ENCODE measurements around the gene UNC13C. TPM values are rescaled to one million over a fixed set of nuclear protein-coding genes. Genes with fewer than 3 reads are reported as not detected.
"Not testable (repeated sequence)": the region's sequence is repeated elsewhere in the genome, so short reads cannot be mapped to it uniquely, and the experiment has no call there.

UNC13C gene
- not detected in 2 replicates for total RNA-seq

- H3K4me3 Mint-ChIP-seq (ENCODE audit: low read depth), result no peak within 1 kb of the TSS
- intact Hi-C loops (cut with micrococcal nuclease), result no loop called here
- no peak within 1 kb of the TSS for H3K27ac Mint-ChIP-seq
- H3K4me1 Mint-ChIP-seq (ENCODE audit: low read depth), result no peaks in the 10 kb centered on the region
- no peak for DNase-seq (ENCODE audit: low spot score)
- no peaks in the 10 kb centered on the region for H3K36me3 Mint-ChIP-seq (ENCODE audit: low read depth)
- peaks cover 21% of the 10 kb centered on the region for H3K27me3 Mint-ChIP-seq (ENCODE audit: low read depth)
- no peaks in the 10 kb centered on the region for H3K9me3 Mint-ChIP-seq
Measured at GRCh38 chr15:53978253-53978906, at the start of gene UNC13C. TSS of gene UNC13C (plus strand) at chr15:53978441. CDS start at chr15:54012904, 34,463 bp downstream.

- no peaks in the 10 kb centered on the region for H3K27me3 Mint-ChIP-seq (ENCODE audit: low read depth)
- intact Hi-C loops (cut with micrococcal nuclease), result no loop called here
- no peak overlapping the region for H3K4me3 Mint-ChIP-seq (ENCODE audit: low read depth)
- no peak for DNase-seq (ENCODE audit: low spot score)
- H3K36me3 Mint-ChIP-seq (ENCODE audit: low read depth), result no peaks in the 10 kb centered on the region
- H3K27ac Mint-ChIP-seq, result no peak overlapping the region
- H3K9me3 Mint-ChIP-seq, result peaks cover 52% of the 10 kb centered on the region
- no peaks in the 10 kb centered on the region for H3K4me1 Mint-ChIP-seq (ENCODE audit: low read depth)
Measured at GRCh38 chr15:53936137-53936536, 42.1 kb upstream of the UNC13C start.

GRCh38 chr15:53937632-53938031 lies 40.6 kb upstream of the UNC13C start:
- H3K27ac Mint-ChIP-seq; DNase-seq (ENCODE audit: low spot score); H3K4me1 Mint-ChIP-seq (ENCODE audit: low read depth); H3K36me3 Mint-ChIP-seq (ENCODE audit: low read depth); intact Hi-C loops (cut with micrococcal nuclease); H3K4me3 Mint-ChIP-seq (ENCODE audit: low read depth); H3K27me3 Mint-ChIP-seq (ENCODE audit: low read depth): not testable (repeated sequence)
- H3K9me3 Mint-ChIP-seq, result peaks cover 45% of the 10 kb centered on the region

GRCh38 chr15:53950572-53950971 lies 27.7 kb upstream of the UNC13C start:
- intact Hi-C loops (cut with micrococcal nuclease), result no loop called here
- H3K36me3 Mint-ChIP-seq (ENCODE audit: low read depth), result no peaks in the 10 kb centered on the region
- no peaks in the 10 kb centered on the region for H3K4me1 Mint-ChIP-seq (ENCODE audit: low read depth)
- H3K9me3 Mint-ChIP-seq, result no peaks in the 10 kb centered on the region
- no peaks in the 10 kb centered on the region for H3K27me3 Mint-ChIP-seq (ENCODE audit: low read depth)
- H3K4me3 Mint-ChIP-seq (ENCODE audit: low read depth), result no peak overlapping the region
- H3K27ac Mint-ChIP-seq, result no peak overlapping the region
- no peak for DNase-seq (ENCODE audit: low spot score)

GRCh38 chr15:53955396-53955795 lies 22.8 kb upstream of the UNC13C start:
- no peak for DNase-seq (ENCODE audit: low spot score)
- H3K9me3 Mint-ChIP-seq, result no peaks in the 10 kb centered on the region
- no peak overlapping the region for H3K27ac Mint-ChIP-seq
- H3K4me1 Mint-ChIP-seq (ENCODE audit: low read depth), result no peaks in the 10 kb centered on the region
- no peak overlapping the region for H3K4me3 Mint-ChIP-seq (ENCODE audit: low read depth)
- H3K27me3 Mint-ChIP-seq (ENCODE audit: low read depth), result no peaks in the 10 kb centered on the region
- H3K36me3 Mint-ChIP-seq (ENCODE audit: low read depth), result no peaks in the 10 kb centered on the region
- intact Hi-C loops (cut with micrococcal nuclease), result no loop called here

- H3K36me3 Mint-ChIP-seq (ENCODE audit: low read depth), result no peaks in the 10 kb centered on the region
- H3K9me3 Mint-ChIP-seq, result no peaks in the 10 kb centered on the region
- intact Hi-C loops (cut with micrococcal nuclease), result no loop called here
- DNase-seq (ENCODE audit: low spot score), result no peak
- H3K4me1 Mint-ChIP-seq (ENCODE audit: low read depth), result no peaks in the 10 kb centered on the region
- H3K4me3 Mint-ChIP-seq (ENCODE audit: low read depth), result no peak overlapping the region
- no peak overlapping the region for H3K27ac Mint-ChIP-seq
- H3K27me3 Mint-ChIP-seq (ENCODE audit: low read depth), result no peaks in the 10 kb centered on the region
Measured at GRCh38 chr15:53962646-53963561, 15.3 kb upstream of the UNC13C start.

GRCh38 chr15:53963801-53964200 lies 14.4 kb upstream of the UNC13C start:
- H3K27me3 Mint-ChIP-seq (ENCODE audit: low read depth), result no peaks in the 10 kb centered on the region
- DNase-seq (ENCODE audit: low spot score), result no peak
- no peak overlapping the region for H3K27ac Mint-ChIP-seq
- H3K9me3 Mint-ChIP-seq, result no peaks in the 10 kb centered on the region
- H3K36me3 Mint-ChIP-seq (ENCODE audit: low read depth), result no peaks in the 10 kb centered on the region
- H3K4me3 Mint-ChIP-seq (ENCODE audit: low read depth), result no peak overlapping the region
- intact Hi-C loops (cut with micrococcal nuclease), result no loop called here
- no peaks in the 10 kb centered on the region for H3K4me1 Mint-ChIP-seq (ENCODE audit: low read depth)

GRCh38 chr15:53974121-53974520 lies 4.1 kb upstream of the UNC13C start:
- intact Hi-C loops (cut with micrococcal nuclease), result no loop called here
- peaks cover 17% of the 10 kb centered on the region for H3K27me3 Mint-ChIP-seq (ENCODE audit: low read depth)
- H3K36me3 Mint-ChIP-seq (ENCODE audit: low read depth), result no peaks in the 10 kb centered on the region
- no peaks in the 10 kb centered on the region for H3K9me3 Mint-ChIP-seq
- DNase-seq (ENCODE audit: low spot score), result no peak
- H3K4me3 Mint-ChIP-seq (ENCODE audit: low read depth), result no peak overlapping the region
- H3K27ac Mint-ChIP-seq, result no peak overlapping the region
- H3K4me1 Mint-ChIP-seq (ENCODE audit: low read depth), result no peaks in the 10 kb centered on the region

- Mint-ChIP-seq H3K9me3 (no peaks in the 10 kb centered on the region), H3K27me3 (ENCODE audit: low read depth) (peaks cover 21% of the 10 kb centered on the region), H3K4me3 (ENCODE audit: low read depth) (no peak overlapping the region), H3K36me3 (ENCODE audit: low read depth) (no peaks in the 10 kb centered on the region), H3K27ac (no peak overlapping the region), H3K4me1 (ENCODE audit: low read depth) (no peaks in the 10 kb centered on the region)
- no peak for DNase-seq (ENCODE audit: low spot score)
- intact Hi-C loops (cut with micrococcal nuclease), result no loop called here
Measured at GRCh38 chr15:53974813-53975212, 3.4 kb upstream of the UNC13C start.

GRCh38 chr15:53976844-53977392 lies 1.3 kb upstream of the UNC13C start:
- Mint-ChIP-seq H3K36me3 (ENCODE audit: low read depth) (no peaks in the 10 kb centered on the region), H3K4me3 (ENCODE audit: low read depth) (no peak overlapping the region), H3K27me3 (ENCODE audit: low read depth) (peaks cover 21% of the 10 kb centered on the region), H3K27ac (no peak overlapping the region), H3K9me3 (no peaks in the 10 kb centered on the region), H3K4me1 (ENCODE audit: low read depth) (no peaks in the 10 kb centered on the region)
- intact Hi-C loops (cut with micrococcal nuclease), result no loop called here
- no peak for DNase-seq (ENCODE audit: low spot score)

- Mint-ChIP-seq H3K36me3 (ENCODE audit: low read depth) (no peaks in the 10 kb centered on the region), H3K27me3 (ENCODE audit: low read depth) (peaks cover 21% of the 10 kb centered on the region), H3K9me3 (no peaks in the 10 kb centered on the region), H3K4me1 (ENCODE audit: low read depth) (no peaks in the 10 kb centered on the region), H3K27ac (no peak overlapping the region), H3K4me3 (ENCODE audit: low read depth) (no peak overlapping the region)
- intact Hi-C loops (cut with micrococcal nuclease), result no loop called here
- no peak for DNase-seq (ENCODE audit: low spot score)
Measured at GRCh38 chr15:53979051-53979788, 979 bp downstream of the UNC13C start.

GRCh38 chr15:53980021-53980420 lies 1.8 kb downstream of the UNC13C start:
- H3K36me3 Mint-ChIP-seq (ENCODE audit: low read depth), result no peaks in the 10 kb centered on the region
- H3K4me1 Mint-ChIP-seq (ENCODE audit: low read depth), result no peaks in the 10 kb centered on the region
- no peaks in the 10 kb centered on the region for H3K9me3 Mint-ChIP-seq
- peaks cover 21% of the 10 kb centered on the region for H3K27me3 Mint-ChIP-seq (ENCODE audit: low read depth)
- H3K4me3 Mint-ChIP-seq (ENCODE audit: low read depth), result no peak overlapping the region
- no peak for DNase-seq (ENCODE audit: low spot score)
- H3K27ac Mint-ChIP-seq, result no peak overlapping the region
- intact Hi-C loops (cut with micrococcal nuclease), result no loop called here
